H1 (cell line): ENCODE data around the gene NMT2. TPM values are rescaled to one million over a fixed set of nuclear protein-coding genes. Genes with fewer than 3 reads are reported as not detected.

Experiments used
- CTCF ChIA-PET: fragments of 300-600 bp; sonication (Branson Sonifier 250); formaldehyde crosslinking; loops from one replicate; lab custom pipeline; 2021; ENCODE audit not compliant: partially characterized antibody; lab: Charles Lee
- POLR2A ChIA-PET: fragments of 300-600 bp; sonication (Branson Sonifier 250); formaldehyde crosslinking; loops from one replicate; lab custom pipeline; 2021; ENCODE audit warnings: inconsistent platforms; ENCODE audit not compliant: partially characterized antibody; lab: Charles Lee
- DNase-seq, 2 experiments: peaks; one replicate each; pipeline versions ENCODE4 v3.0.0 to v3.0.0-alpha.2; 2010 to 2022; ENCODE audit warnings: low spot score in 2 of 2, low read depth in 1 of 2, mixed read lengths in 1 of 2
- FAIRE-seq: peaks from 2 replicates; lab custom pipeline; 2011; peaks lifted over from hg19 to GRCh38; lab: Jason Lieb, UNC
- H2AFZ ChIP-seq: 2 replicates; pipeline ENCODE4 v1.8.1; 2012; ENCODE audit warnings: low read length, inconsistent platforms
- H2AK5ac ChIP-seq: 2 replicates; pipeline ENCODE4 v1.6.1; 2013; ENCODE audit warnings: low read depth, low read length
- H2BK120ac ChIP-seq: replicated peaks from 2 replicates; pipeline ENCODE3; 2013; ENCODE audit warnings: low read depth, low read length, inconsistent platforms
- H2BK12ac ChIP-seq: 2 replicates; pipeline ENCODE4 v1.6.1; 2013; ENCODE audit warnings: low read depth, low read length
- H2BK15ac ChIP-seq: 2 replicates; pipeline ENCODE4 v1.6.1; 2013; ENCODE audit warnings: low read length
- H2BK20ac ChIP-seq: 2 replicates; pipeline ENCODE4 v1.6.1; 2013; ENCODE audit warnings: low read length
- H2BK5ac ChIP-seq: 2 replicates; pipeline ENCODE4 v1.6.1; 2013; ENCODE audit warnings: low read depth, low read length
- H3K14ac ChIP-seq: 2 replicates; pipeline ENCODE4 v1.6.1; 2013; ENCODE audit warnings: inconsistent platforms; ENCODE audit not compliant: insufficient read length
- H3K18ac ChIP-seq: 2 replicates; pipeline ENCODE4 v1.6.1; 2013; ENCODE audit warnings: low read length; ENCODE audit errors: extremely low read depth
- H3K23ac ChIP-seq: 2 replicates; pipeline ENCODE4 v1.6.1; 2013; ENCODE audit warnings: inconsistent platforms; ENCODE audit not compliant: insufficient read length
- H3K23me2 ChIP-seq: 2 replicates; pipeline ENCODE4 v1.6.1; 2013; ENCODE audit warnings: low read depth, low read length
- H3K27ac ChIP-seq: 2 replicates; pipeline ENCODE4 v1.6.1; 2011; ENCODE audit warnings: low read depth, low read length, inconsistent platforms
- H3K27me3 ChIP-seq, 4 experiments: replicated peaks in 1 of 4; 1 replicate in 1 of 4; 2 replicates in 3 of 4; pipeline versions ENCODE4 v1.6.1 to v1.8.1; 2011 to 2013; ENCODE audit warnings: low read length in 3 of 4, mild to moderate bottlenecking in 3 of 4, inconsistent platforms in 2 of 4, mixed read lengths in 2 of 4, moderate library complexity in 1 of 4; ENCODE audit not compliant: control insufficient read depth in 3 of 4, insufficient read depth in 3 of 4; ENCODE audit errors: extremely low read depth in 1 of 4
- H3K36me3 ChIP-seq, 4 experiments: 2 replicates each; pipeline versions ENCODE4 v1.6.1 to v1.8.1; 2011 to 2013; ENCODE audit warnings: mild to moderate bottlenecking in 4 of 4, low read length in 3 of 4, moderate library complexity in 2 of 4, control low read depth in 1 of 4, inconsistent platforms in 1 of 4; ENCODE audit not compliant: insufficient read depth in 4 of 4, control insufficient read depth in 2 of 4
- H3K4ac ChIP-seq: replicated peaks from 2 replicates; pipeline ENCODE3; 2013; ENCODE audit warnings: low read length, low read depth, mixed read lengths, inconsistent platforms; ENCODE audit not compliant: insufficient read length
- H3K4me1 ChIP-seq, 4 experiments: replicated peaks in 1 of 4; 1 replicate in 1 of 4; 2 replicates in 3 of 4; pipeline versions ENCODE4 v1.6.1 to v1.8.1; 2011 to 2013; ENCODE audit warnings: low read length in 3 of 4, inconsistent platforms in 2 of 4, mixed read lengths in 1 of 4; ENCODE audit not compliant: insufficient read depth in 4 of 4, control insufficient read depth in 3 of 4
- H3K4me2 ChIP-seq, 2 experiments: 2 replicates each; pipeline versions ENCODE4 v1.6.1 to v1.8.1; 2011 to 2013; ENCODE audit warnings: low read depth in 2 of 2, low read length in 2 of 2, control low read depth in 1 of 2, inconsistent platforms in 1 of 2, mild to moderate bottlenecking in 1 of 2; ENCODE audit not compliant: insufficient read depth in 1 of 2
- H3K4me3 ChIP-seq, 4 experiments: fragments of 200-600, 300-600 bp in 1 of 4; sonication (generic), shearing (Covaris generic), sonication (Bioruptor Twin) in 1 of 4; 2 replicates each; pipeline versions ENCODE4 v1.5.1 to v1.8.1; 2011 to 2016; ENCODE audit warnings: low read length in 4 of 4, low read depth in 3 of 4, control low read depth in 2 of 4, inconsistent platforms in 2 of 4, mild to moderate bottlenecking in 2 of 4, mixed read lengths in 1 of 4, moderate library complexity in 1 of 4; ENCODE audit not compliant: insufficient read depth in 2 of 4; ENCODE audit errors: extremely low read depth in 1 of 4
- H3K56ac ChIP-seq: replicated peaks from 2 replicates; pipeline ENCODE3; 2013; ENCODE audit warnings: low read depth, mild to moderate bottlenecking, mixed read lengths, low read length, inconsistent platforms; ENCODE audit not compliant: insufficient read length
- H3K79me1 ChIP-seq: 2 replicates; pipeline ENCODE4 v1.6.1; 2013; ENCODE audit warnings: low read depth, low read length, control low read depth
- H3K79me2 ChIP-seq, 2 experiments: 2 replicates each; pipeline versions ENCODE4 v1.6.1 to v1.8.1; 2012 to 2013; ENCODE audit warnings: low read length in 2 of 2, mild to moderate bottlenecking in 2 of 2, inconsistent platforms in 1 of 2; ENCODE audit not compliant: insufficient read depth in 2 of 2, control insufficient read depth in 1 of 2
- H3K9ac ChIP-seq, 4 experiments: replicated peaks in 1 of 4; 1 replicate in 1 of 4; 2 replicates in 3 of 4; pipeline versions ENCODE4 v1.6.1 to v1.8.1; 2011 to 2013; ENCODE audit warnings: low read depth in 3 of 4, low read length in 3 of 4, control low read depth in 2 of 4, mild to moderate bottlenecking in 2 of 4, moderate library complexity in 2 of 4, inconsistent platforms in 1 of 4; ENCODE audit errors: extremely low read depth in 1 of 4
- H3K9me3 ChIP-seq, 2 experiments: 2 replicates each; pipeline versions ENCODE4 v1.6.1 to v1.8.1; 2012 to 2013; ENCODE audit warnings: mild to moderate bottlenecking in 2 of 2, moderate library complexity in 2 of 2, control low read depth in 1 of 2, inconsistent platforms in 1 of 2, low read depth in 1 of 2, low read length in 1 of 2, mixed read lengths in 1 of 2; ENCODE audit not compliant: insufficient read depth in 2 of 2
- H4K20me1 ChIP-seq, 2 experiments: replicated peaks in 1 of 2; 2 replicates each; pipeline versions ENCODE3 to v1.8.1; 2011 to 2013; ENCODE audit warnings: inconsistent platforms in 2 of 2, low read length in 2 of 2, mild to moderate bottlenecking in 1 of 2; ENCODE audit not compliant: insufficient read depth in 2 of 2, control insufficient read depth in 1 of 2
- H4K5ac ChIP-seq: 2 replicates; pipeline ENCODE4 v1.6.1; 2013; ENCODE audit warnings: low read length, low read depth, mixed read lengths, inconsistent platforms; ENCODE audit not compliant: insufficient read length
- H4K8ac ChIP-seq: 2 replicates; pipeline ENCODE4 v1.8.0; 2013; ENCODE audit warnings: mild to moderate bottlenecking, moderate library complexity, low read length, inconsistent platforms; ENCODE audit not compliant: insufficient read depth; ENCODE audit errors: extremely low read depth
- H4K91ac ChIP-seq: replicated peaks from 2 replicates; pipeline ENCODE3; 2013; ENCODE audit warnings: low read length, mixed read lengths, inconsistent platforms; ENCODE audit not compliant: insufficient read length
- BRCA1 ChIP-seq: IDR thresholded peaks from 2 replicates; pipeline ENCODE4 v1.6.1; 2012; ENCODE audit warnings: low read depth, low read length, improper control_type of control experiment
- CEBPB ChIP-seq: IDR thresholded peaks from 2 replicates; pipeline ENCODE4 v1.6.1; 2012; ENCODE audit warnings: low read depth, low read length
- WGBS, 2 experiments: shearing (Covaris generic) in 1 of 2; methylation state at CpG; one replicate each; pipeline versions ENCODE4 v1.1.6 to v1.1.7; 2013 to 2015; ENCODE audit warnings: low lambda C conversion rate in 2 of 2, mixed read lengths in 2 of 2, inconsistent platforms in 1 of 2, low coverage in 1 of 2, missing lambda C conversion rate in 1 of 2; ENCODE audit not compliant: insufficient replicate concordance in 2 of 2, insufficient coverage in 1 of 2, insufficient read length in 1 of 2; ENCODE audit errors: extremely low coverage in 1 of 2, missing lambda C conversion rate in 1 of 2; 5-methylcytosine and 5-hydroxymethylcytosine counted together
- polyA plus RNA-seq, 7 experiments: library from polyadenylated mRNA; depleted of rRNA in 3 of 7; stranded (reverse) in 5 of 7; unstranded in 2 of 7; fragments of >200 nt in 5 of 7; fragments of 200-250 nt in 2 of 7; gene quantifications; 1 replicate in 5 of 7; 2 replicates in 1 of 7; 4 replicates in 1 of 7; pipeline versions ENCODE4 v1.2.1 to v1.2.3, GENCODE V29; 2011 to 2013; ENCODE audit warnings: missing spikeins in 2 of 7, mixed read lengths in 2 of 7
- total RNA-seq: library from RNA; stranded (reverse); fragmentation: NEBNext Ultra II Directional; extraction: Animal tissue kit (Norgen Biotek cat#: 25700); gene quantifications from 2 replicates; pipeline ENCODE4 v1.2.1, GENCODE V29; 2021

NMT2 gene
- total and polyA plus RNA-seq, 2 of the 8 experiments (the other 6 are each of a cell fraction or from before 2014, with no cell fraction given), result 4.4 to 15.4 TPM

DNA sequence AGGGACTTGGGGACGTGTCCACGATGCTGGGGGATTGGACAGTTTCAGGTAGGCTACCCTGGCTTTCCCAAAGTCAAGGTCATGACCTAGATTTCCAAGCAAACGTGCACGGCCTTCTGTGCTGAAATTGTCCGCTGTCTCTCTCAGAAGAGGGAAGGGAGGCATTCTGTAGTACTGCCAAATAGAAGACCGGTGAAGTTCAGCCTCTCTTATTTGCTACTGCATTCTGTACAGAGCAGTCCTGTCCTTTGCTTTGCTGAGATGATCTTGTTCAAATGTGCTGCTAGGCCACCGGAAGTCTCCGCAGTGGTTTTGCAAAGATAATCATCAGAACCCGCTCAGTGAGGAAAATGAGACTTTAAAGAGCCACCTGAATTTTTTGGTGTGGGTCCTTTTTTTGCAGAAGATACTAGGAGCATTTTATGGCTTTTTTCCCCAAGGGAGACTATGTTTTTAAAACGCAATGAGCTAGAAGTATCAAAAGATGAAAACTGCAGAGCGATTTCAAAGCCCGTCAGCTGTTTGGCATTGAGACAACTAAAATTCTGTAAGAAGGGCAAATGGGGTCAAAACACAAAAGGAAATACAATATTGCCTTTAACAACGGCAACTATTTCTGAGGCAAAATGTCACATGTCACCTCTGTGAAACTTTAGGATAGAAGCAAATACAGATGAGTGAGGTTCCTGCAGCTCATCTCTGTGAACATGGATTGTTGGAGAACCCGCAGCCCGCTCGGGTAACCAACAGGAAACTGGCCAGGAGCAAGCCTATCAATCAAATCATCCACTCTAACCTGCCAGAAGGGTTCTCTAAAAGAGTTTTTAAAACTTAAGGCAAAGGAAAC, 1.3 kb upstream of the NMT2 start:
- ChIA-PET POLR2A (interaction anchor here (0.6 kb wide), 1 partner anchor 66 kb away, joined by 3 read pairs; no protein-coding TSS in a partner anchor), CTCF (interaction anchor here (1.2 to 1.4 kb wide), 2 partner anchors 9 to 70 kb away, joined by 3 read pairs; no protein-coding TSS in a partner anchor)
- Histone ChIP-seq H3K9me3 (no peaks in the 10 kb centered on the region), H3K9ac (no peak overlapping the region), H3K4ac (no peak overlapping the region), H2BK5ac (no peak overlapping the region), H4K20me1 (no peaks in the 10 kb centered on the region), H3K79me1 (no peaks in the 10 kb centered on the region), H3K4me2 (peak overlapping the region; percentile 36 to 65; a peak in 2 of 4 replicates), H3K79me2 (peaks cover 0 to 13% of the 10 kb centered on the region in 2 experiments; a peak in 2 of 4 replicates), H4K91ac (no peak overlapping the region), H2BK12ac (no peak overlapping the region), H2BK15ac (no peak overlapping the region), H3K4me1 (peaks cover 0 to 5% (median 3%) of the 10 kb centered on the region in 4 experiments; a peak in 3 of 7 replicates), H3K23me2 (peaks cover 5% of the 10 kb centered on the region; the same call in 1 of the 2 replicates), H3K56ac (no peak overlapping the region), H3K14ac (no peak overlapping the region), H2AK5ac (no peak overlapping the region), H3K36me3 (no peaks in the 10 kb centered on the region), H2BK20ac (no peak overlapping the region), H3K23ac (no peak overlapping the region), H4K8ac (no peak overlapping the region), H3K27me3 (no peaks in the 10 kb centered on the region; a peak in 2 of 7 replicates), H3K4me3 (no peak overlapping the region), H2BK120ac (no peak overlapping the region), H3K18ac (no peak overlapping the region), H4K5ac (no peak overlapping the region), H2AFZ (peak overlapping the region; percentile 96; the same call in 1 of the 2 replicates), H3K27ac (no peak overlapping the region)
- FAIRE-seq (no peak), DNase-seq (no peak)
- WGBS, 2 experiments, result 87% methylated on average over 16 of the region's 16 CpGs; no CpG with 5 or more reads in 1 of the 2 experiments
- TF ChIP-seq CEBPB, result no peak
- no peak for TF ChIP-seq BRCA1
